RWPE1 (cell line): ENCODE measurements around the gene NGLY1.

ENCODE experiments used
- CTCF ChIA-PET: fragments of 350-600 bp; sonication (Branson Sonifier 250); formaldehyde crosslinking; extraction: SDS; loops from one replicate; lab custom pipeline; 2021; lab: Yijun Ruan, JAX
- POLR2A ChIA-PET: fragments of 400-600 bp; formaldehyde crosslinking; extraction: SDS; loops from one replicate; lab custom pipeline; 2020; ENCODE audit warnings: antibody characterized with exemption; ENCODE audit not compliant: low non-redundant PET; lab: Yijun Ruan, JAX
- DNase-seq: peaks from one replicate; pipeline ENCODE4 v3.0.0; 2012; ENCODE audit warnings: low spot score
- H3K27ac ChIP-seq: fragments of 450-650 bp; 2 replicates; pipeline ENCODE4 v1.5.1; 2017
- CTCF ChIP-seq: fragments of 450-650 bp; conservative IDR thresholded peaks from 2 replicates; pipeline ENCODE4 v1.5.1; 2017; ENCODE audit warnings: low read depth, mild to moderate bottlenecking

NGLY1 gene

GRCh38 chr3:25708036-25708435, 75.2 kb downstream of the NGLY1 start:
- ChIA-PET POLR2A (no interaction called here), CTCF (no interaction called here)
- no peak overlapping the region for H3K27ac ChIP-seq
- no peak for TF ChIP-seq CTCF
- no peak for DNase-seq

GRCh38 chr3:25707268-25707926, 75.8 kb downstream of the NGLY1 start:
- no peak overlapping the region for H3K27ac ChIP-seq
- ChIA-PET POLR2A (no interaction called here), CTCF (no interaction called here)
- TF ChIP-seq CTCF = no peak
- DNase-seq = no peak

GRCh38 chr3:25706213-25706612, 77.0 kb downstream of the NGLY1 start:
- ChIA-PET POLR2A (no interaction called here), CTCF (no interaction called here)
- no peak for DNase-seq
- no peak for TF ChIP-seq CTCF
- H3K27ac ChIP-seq = no peak overlapping the region

GRCh38 chr3:25697553-25697952, 85.7 kb downstream of the NGLY1 start:
- no peak for TF ChIP-seq CTCF
- DNase-seq = no peak
- no peak overlapping the region for H3K27ac ChIP-seq
- CTCF ChIA-PET = interaction anchor here (0.6 kb wide), 1 partner anchor 1015 kb away, joined by 3 read pairs; no protein-coding TSS in a partner anchor
- POLR2A ChIA-PET = no interaction called here

GRCh38 chr3:25695731-25696420, 87.4 kb downstream of the NGLY1 start:
- DNase-seq = no peak
- CTCF ChIA-PET = no interaction called here
- no peak overlapping the region for H3K27ac ChIP-seq
- POLR2A ChIA-PET = no interaction called here
- TF ChIP-seq CTCF = no peak

- CTCF ChIA-PET = no interaction called here
- no peak for DNase-seq
- H3K27ac ChIP-seq = no peak overlapping the region
- TF ChIP-seq CTCF = no peak
- POLR2A ChIA-PET = no interaction called here
Observed at GRCh38 chr3:25693238-25693637, 90.0 kb downstream of the NGLY1 start.
